ENCODE measurements around the gene CCDC40.
"Not testable (repeated sequence)": the region's sequence is repeated elsewhere in the genome, so short reads cannot be mapped to it uniquely, and the experiment has no call there.

Gene CCDC40

GRCh38 chr17:80035937-80036714, at the start of gene CCDC40:
Gene CCDC40 (plus strand): TSS chr17:80036642. CDS start chr17:80036663, 21 bp downstream.
- peak; percentile 98 for DNase-seq (ENCODE audit: low spot score)

GRCh38 chr17:79987187-79987934, 49.1 kb upstream of the CCDC40 start:
- DNase-seq (ENCODE audit: low spot score) = no peak

- no peak for DNase-seq (ENCODE audit: low spot score)
Observed at GRCh38 chr17:79987935-79988184, 48.6 kb upstream of the CCDC40 start.

GRCh38 chr17:79988185-79988971, 48.1 kb upstream of the CCDC40 start:
- DNase-seq (ENCODE audit: low spot score) = no peak

- no peak for DNase-seq (ENCODE audit: low spot score)
Observed at GRCh38 chr17:79989106-79989835, 47.2 kb upstream of the CCDC40 start.

- DNase-seq (ENCODE audit: low spot score) = no peak
Observed at GRCh38 chr17:79990051-79990592, 46.3 kb upstream of the CCDC40 start.

- DNase-seq (ENCODE audit: low spot score) = no peak
Observed at GRCh38 chr17:79990704-79991103, 45.7 kb upstream of the CCDC40 start.

- peak; percentile 99 for DNase-seq (ENCODE audit: low spot score)
Observed at GRCh38 chr17:79991140-79991923, 45.1 kb upstream of the CCDC40 start.

GRCh38 chr17:79991924-79992648, 44.4 kb upstream of the CCDC40 start:
- no peak for DNase-seq (ENCODE audit: low spot score)

GRCh38 chr17:79992649-79993389, 43.6 kb upstream of the CCDC40 start:
- DNase-seq (ENCODE audit: low spot score) = no peak

GRCh38 chr17:79993390-79994227, 42.8 kb upstream of the CCDC40 start:
- no peak for DNase-seq (ENCODE audit: low spot score)

GRCh38 chr17:79994228-79994569, 42.2 kb upstream of the CCDC40 start:
- not testable (repeated sequence) for DNase-seq (ENCODE audit: low spot score)

GRCh38 chr17:79994602-79995001, 41.8 kb upstream of the CCDC40 start:
- DNase-seq (ENCODE audit: low spot score) = no peak

GRCh38 chr17:79995696-79996095, 40.7 kb upstream of the CCDC40 start:
- no peak for DNase-seq (ENCODE audit: low spot score)

GRCh38 chr17:79996291-79996690, 40.2 kb upstream of the CCDC40 start:
- no peak for DNase-seq (ENCODE audit: low spot score)

GRCh38 chr17:79997011-79997660, 39.3 kb upstream of the CCDC40 start:
- no peak for DNase-seq (ENCODE audit: low spot score)

- no peak for DNase-seq (ENCODE audit: low spot score)
Observed at GRCh38 chr17:80000136-80000535, 36.3 kb upstream of the CCDC40 start.

Measured in D341Med (cell line).